SK-N-SH treated with all-trans-retinoic acid at 6 μM for 48 hours (cell line): Measurements from ENCODE around the gene MCFD2.
A peak's percentile ranks its signal among the peaks of the same experiment; 100 is the strongest.

ENCODE experiments used
- ATAC-seq: fragments of 200-7000 bp; cut with Tn5 transposase; 3 replicates; pipeline ENCODE4 v1.9.1; 2020; ENCODE audit warnings: mild to moderate bottlenecking, moderate library complexity
- ARNTL ChIP-seq: fragments of 450-650 bp; formaldehyde crosslinking; IDR thresholded peaks from 2 replicates; pipeline ENCODE4 v1.5.0; 2020; ENCODE audit warnings: low read depth, mild to moderate bottlenecking, moderate library complexity, borderline replicate concordance
- BACH2 ChIP-seq: fragments of 250-450 bp; sonication (Bioruptor Pico); IDR thresholded peaks from 2 replicates; pipeline ENCODE4 v1.9.0; 2021; ENCODE audit warnings: mild to moderate bottlenecking, borderline replicate concordance
- CSDC2 ChIP-seq: fragments of 250-450 bp; sonication (Bioruptor Pico); IDR thresholded peaks from 2 replicates; pipeline ENCODE4 v1.5.0; 2020; ENCODE audit warnings: mild to moderate bottlenecking, moderate library complexity
- ESRRG ChIP-seq: fragments of 250-450 bp; sonication (Bioruptor Pico); IDR thresholded peaks from 2 replicates; pipeline ENCODE4 v1.6.1; 2021; ENCODE audit warnings: mild to moderate bottlenecking
- GLIS3 ChIP-seq: fragments of 250-450 bp; sonication (Bioruptor Pico); IDR thresholded peaks from 2 replicates; pipeline ENCODE4 v1.5.0; 2020; ENCODE audit warnings: mild to moderate bottlenecking, moderate library complexity
- ISL1 ChIP-seq: fragments of 250-450 bp; sonication (Bioruptor Pico); IDR thresholded peaks from 2 replicates; pipeline ENCODE4 v2.1.2; 2022; ENCODE audit warnings: mild to moderate bottlenecking, moderate library complexity
- OSR1 ChIP-seq: fragments of 250-450 bp; sonication (Bioruptor Pico); IDR thresholded peaks from 2 replicates; pipeline ENCODE4 v1.8.0; 2022; ENCODE audit warnings: moderate library complexity, mild to moderate bottlenecking, inconsistent platforms
- PATZ1 ChIP-seq: fragments of 250-450 bp; sonication (Bioruptor Pico); IDR thresholded peaks from 2 replicates; pipeline ENCODE4 v1.8.0; 2020; ENCODE audit warnings: mild to moderate bottlenecking, moderate library complexity, borderline replicate concordance
- PPARA ChIP-seq: fragments of 250-450 bp; sonication (Bioruptor Pico); IDR thresholded peaks from 2 replicates; pipeline ENCODE4 v1.5.0; 2020; ENCODE audit warnings: mild to moderate bottlenecking, borderline replicate concordance
- RARB ChIP-seq: fragments of 250-450 bp; sonication (Bioruptor Pico); IDR thresholded peaks from 2 replicates; pipeline ENCODE4 v1.8.0; 2021; ENCODE audit warnings: mild to moderate bottlenecking, moderate library complexity
- SNAI2 ChIP-seq: fragments of 250-450 bp; sonication (Bioruptor Pico); IDR thresholded peaks from 2 replicates; pipeline ENCODE4 v1.5.0; 2020; ENCODE audit warnings: mild to moderate bottlenecking, moderate library complexity
- TCF4 ChIP-seq: fragments of 250-450 bp; sonication (Bioruptor Pico); IDR thresholded peaks from 2 replicates; pipeline ENCODE4 v1.8.0; 2021; ENCODE audit warnings: mild to moderate bottlenecking, moderate library complexity, borderline replicate concordance
- TOX ChIP-seq: fragments of 250-450 bp; sonication (Bioruptor Pico); IDR thresholded peaks from 2 replicates; pipeline ENCODE4 v1.8.0; 2021; ENCODE audit warnings: mild to moderate bottlenecking, moderate library complexity, borderline replicate concordance
- ZC3H10 ChIP-seq: fragments of 250-450 bp; sonication (Bioruptor Pico); IDR thresholded peaks from 2 replicates; pipeline ENCODE4 v1.5.1; 2021; ENCODE audit warnings: mild to moderate bottlenecking, moderate library complexity
- ZFP3 ChIP-seq: fragments of 250-450 bp; sonication (Bioruptor Pico); IDR thresholded peaks from 2 replicates; pipeline ENCODE4 v1.5.0; 2020; ENCODE audit warnings: mild to moderate bottlenecking, moderate library complexity
- ZFP30 ChIP-seq: fragments of 450-650 bp; formaldehyde crosslinking; IDR thresholded peaks from 2 replicates; pipeline ENCODE4 v1.5.0; 2022; ENCODE audit warnings: mild to moderate bottlenecking, moderate library complexity
- ZNF565 ChIP-seq: fragments of 450-650 bp; formaldehyde crosslinking; conservative IDR thresholded peaks from 2 replicates; pipeline ENCODE4 v1.5.0; 2020; ENCODE audit warnings: low read depth, mild to moderate bottlenecking, moderate library complexity
- ZNF70 ChIP-seq: fragments of 450-650 bp; formaldehyde crosslinking; IDR thresholded peaks from 2 replicates; pipeline ENCODE4 v1.5.0; 2020; ENCODE audit warnings: mild to moderate bottlenecking, moderate library complexity
- ZNF8 ChIP-seq: fragments of 450-650 bp; formaldehyde crosslinking; IDR thresholded peaks from 2 replicates; pipeline ENCODE4 v1.5.0; 2020; ENCODE audit warnings: mild to moderate bottlenecking, moderate library complexity
- TF ChIP-seq, protein P1 (sequence below): fragments of 250-450 bp; sonication (Bioruptor Pico); IDR thresholded peaks from 2 replicates; pipeline ENCODE4 v1.8.0; 2021; ENCODE audit warnings: low read depth, mild to moderate bottlenecking, moderate library complexity, borderline replicate concordance
- TF ChIP-seq, protein P2 (sequence below): fragments of 250-450 bp; sonication (Bioruptor Pico); IDR thresholded peaks from 2 replicates; pipeline ENCODE4 v1.5.1; 2020; ENCODE audit warnings: low read depth, mild to moderate bottlenecking, moderate library complexity
- TF ChIP-seq, protein P3 (sequence below): fragments of 250-450 bp; sonication (Bioruptor Pico); IDR thresholded peaks from 2 replicates; pipeline ENCODE4 v1.5.1; 2021; ENCODE audit warnings: mild to moderate bottlenecking, moderate library complexity
- TF ChIP-seq, protein P4 (sequence below): fragments of 250-450 bp; sonication (Bioruptor Pico); IDR thresholded peaks from 2 replicates; pipeline ENCODE4 v1.5.0; 2020; ENCODE audit warnings: mild to moderate bottlenecking, moderate library complexity

Gene MCFD2

GRCh38 chr2:46926863-46927262 lies 11.3 kb upstream of the MCFD2 start:
- ATAC-seq = no peak

GRCh38 chr2:46925474-46926351 lies 10.1 kb upstream of the MCFD2 start:
- TF ChIP-seq ESRRG (CRISPR knock-in tag) = no peak
- no peak for TF ChIP-seq ZNF8 (CRISPR knock-in tag)
- no peak for TF ChIP-seq ARNTL (CRISPR knock-in tag)
- no peak for TF ChIP-seq TOX (CRISPR knock-in tag)
- TF ChIP-seq, protein P1, sequence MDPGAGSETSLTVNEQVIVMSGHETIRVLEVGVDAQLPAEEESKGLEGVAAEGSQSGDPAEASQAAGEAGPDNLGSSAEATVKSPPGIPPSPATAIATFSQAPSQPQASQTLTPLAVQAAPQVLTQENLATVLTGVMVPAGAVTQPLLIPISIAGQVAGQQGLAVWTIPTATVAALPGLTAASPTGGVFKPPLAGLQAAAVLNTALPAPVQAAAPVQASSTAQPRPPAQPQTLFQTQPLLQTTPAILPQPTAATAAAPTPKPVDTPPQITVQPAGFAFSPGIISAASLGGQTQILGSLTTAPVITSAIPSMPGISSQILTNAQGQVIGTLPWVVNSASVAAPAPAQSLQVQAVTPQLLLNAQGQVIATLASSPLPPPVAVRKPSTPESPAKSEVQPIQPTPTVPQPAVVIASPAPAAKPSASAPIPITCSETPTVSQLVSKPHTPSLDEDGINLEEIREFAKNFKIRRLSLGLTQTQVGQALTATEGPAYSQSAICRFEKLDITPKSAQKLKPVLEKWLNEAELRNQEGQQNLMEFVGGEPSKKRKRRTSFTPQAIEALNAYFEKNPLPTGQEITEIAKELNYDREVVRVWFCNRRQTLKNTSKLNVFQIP (CRISPR knock-in tag) = no peak
- TF ChIP-seq ZNF565 = no peak
- TF ChIP-seq BACH2 (CRISPR knock-in tag) = no peak
- no peak for TF ChIP-seq RARB (CRISPR knock-in tag)
- TF ChIP-seq ISL1 (CRISPR knock-in tag) = no peak
- TF ChIP-seq, protein P2, sequence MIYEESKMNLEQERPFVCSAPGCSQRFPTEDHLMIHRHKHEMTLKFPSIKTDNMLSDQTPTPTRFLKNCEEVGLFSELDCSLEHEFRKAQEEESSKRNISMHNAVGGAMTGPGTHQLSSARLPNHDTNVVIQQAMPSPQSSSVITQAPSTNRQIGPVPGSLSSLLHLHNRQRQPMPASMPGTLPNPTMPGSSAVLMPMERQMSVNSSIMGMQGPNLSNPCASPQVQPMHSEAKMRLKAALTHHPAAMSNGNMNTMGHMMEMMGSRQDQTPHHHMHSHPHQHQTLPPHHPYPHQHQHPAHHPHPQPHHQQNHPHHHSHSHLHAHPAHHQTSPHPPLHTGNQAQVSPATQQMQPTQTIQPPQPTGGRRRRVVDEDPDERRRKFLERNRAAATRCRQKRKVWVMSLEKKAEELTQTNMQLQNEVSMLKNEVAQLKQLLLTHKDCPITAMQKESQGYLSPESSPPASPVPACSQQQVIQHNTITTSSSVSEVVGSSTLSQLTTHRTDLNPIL (CRISPR knock-in tag) = no peak
- no peak for TF ChIP-seq PATZ1 (CRISPR knock-in tag)
- no peak for TF ChIP-seq ZNF70 (CRISPR knock-in tag)
- TF ChIP-seq, protein P3, sequence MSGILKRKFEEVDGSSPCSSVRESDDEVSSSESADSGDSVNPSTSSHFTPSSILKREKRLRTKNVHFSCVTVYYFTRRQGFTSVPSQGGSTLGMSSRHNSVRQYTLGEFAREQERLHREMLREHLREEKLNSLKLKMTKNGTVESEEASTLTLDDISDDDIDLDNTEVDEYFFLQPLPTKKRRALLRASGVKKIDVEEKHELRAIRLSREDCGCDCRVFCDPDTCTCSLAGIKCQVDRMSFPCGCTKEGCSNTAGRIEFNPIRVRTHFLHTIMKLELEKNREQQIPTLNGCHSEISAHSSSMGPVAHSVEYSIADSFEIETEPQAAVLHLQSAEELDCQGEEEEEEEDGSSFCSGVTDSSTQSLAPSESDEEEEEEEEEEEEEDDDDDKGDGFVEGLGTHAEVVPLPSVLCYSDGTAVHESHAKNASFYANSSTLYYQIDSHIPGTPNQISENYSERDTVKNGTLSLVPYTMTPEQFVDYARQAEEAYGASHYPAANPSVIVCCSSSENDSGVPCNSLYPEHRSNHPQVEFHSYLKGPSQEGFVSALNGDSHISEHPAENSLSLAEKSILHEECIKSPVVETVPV (CRISPR knock-in tag) = no peak
- no peak for TF ChIP-seq GLIS3
- TF ChIP-seq SNAI2 = no peak
- TF ChIP-seq ZC3H10 (CRISPR knock-in tag) = no peak
- TF ChIP-seq TCF4 (CRISPR knock-in tag) = no peak
- no peak for TF ChIP-seq CSDC2 (CRISPR knock-in tag)
- no peak for TF ChIP-seq ZFP3 (CRISPR knock-in tag)
- TF ChIP-seq ZFP30 (CRISPR knock-in tag) = no peak

More at GRCh38 chr2:46926863-46927262, 11.3 kb upstream of the MCFD2 start:
- peak; percentile 100 for TF ChIP-seq ZFP30 (CRISPR knock-in tag)
- TF ChIP-seq BACH2 (CRISPR knock-in tag) = no peak

GRCh38 chr2:46924608-46925007 lies 9.0 kb upstream of the MCFD2 start:
- ATAC-seq = no peak
- TF ChIP-seq ZNF8 (CRISPR knock-in tag) (no peak), TOX (CRISPR knock-in tag) (no peak), PATZ1 (CRISPR knock-in tag) (no peak), TCF4 (CRISPR knock-in tag) (no peak), ARNTL (CRISPR knock-in tag) (no peak), RARB (CRISPR knock-in tag) (no peak), ZNF70 (CRISPR knock-in tag) (no peak), PPARA (no peak), BACH2 (CRISPR knock-in tag) (no peak), ZC3H10 (CRISPR knock-in tag) (no peak), ZFP30 (CRISPR knock-in tag) (no peak), ESRRG (CRISPR knock-in tag) (no peak), SNAI2 (no peak), ZNF565 (no peak), OSR1 (CRISPR knock-in tag) (no peak), GLIS3 (no peak)
- TF ChIP-seq, protein P3 (CRISPR knock-in tag) = no peak
- TF ChIP-seq, protein P4, sequence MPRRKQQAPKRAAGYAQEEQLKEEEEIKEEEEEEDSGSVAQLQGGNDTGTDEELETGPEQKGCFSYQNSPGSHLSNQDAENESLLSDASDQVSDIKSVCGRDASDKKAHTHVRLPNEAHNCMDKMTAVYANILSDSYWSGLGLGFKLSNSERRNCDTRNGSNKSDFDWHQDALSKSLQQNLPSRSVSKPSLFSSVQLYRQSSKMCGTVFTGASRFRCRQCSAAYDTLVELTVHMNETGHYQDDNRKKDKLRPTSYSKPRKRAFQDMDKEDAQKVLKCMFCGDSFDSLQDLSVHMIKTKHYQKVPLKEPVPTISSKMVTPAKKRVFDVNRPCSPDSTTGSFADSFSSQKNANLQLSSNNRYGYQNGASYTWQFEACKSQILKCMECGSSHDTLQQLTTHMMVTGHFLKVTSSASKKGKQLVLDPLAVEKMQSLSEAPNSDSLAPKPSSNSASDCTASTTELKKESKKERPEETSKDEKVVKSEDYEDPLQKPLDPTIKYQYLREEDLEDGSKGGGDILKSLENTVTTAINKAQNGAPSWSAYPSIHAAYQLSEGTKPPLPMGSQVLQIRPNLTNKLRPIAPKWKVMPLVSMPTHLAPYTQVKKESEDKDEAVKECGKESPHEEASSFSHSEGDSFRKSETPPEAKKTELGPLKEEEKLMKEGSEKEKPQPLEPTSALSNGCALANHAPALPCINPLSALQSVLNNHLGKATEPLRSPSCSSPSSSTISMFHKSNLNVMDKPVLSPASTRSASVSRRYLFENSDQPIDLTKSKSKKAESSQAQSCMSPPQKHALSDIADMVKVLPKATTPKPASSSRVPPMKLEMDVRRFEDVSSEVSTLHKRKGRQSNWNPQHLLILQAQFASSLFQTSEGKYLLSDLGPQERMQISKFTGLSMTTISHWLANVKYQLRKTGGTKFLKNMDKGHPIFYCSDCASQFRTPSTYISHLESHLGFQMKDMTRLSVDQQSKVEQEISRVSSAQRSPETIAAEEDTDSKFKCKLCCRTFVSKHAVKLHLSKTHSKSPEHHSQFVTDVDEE = no peak

More at GRCh38 chr2:46925474-46926351, 10.1 kb upstream of the MCFD2 start:
- ATAC-seq = no peak
